ENCODE measurements around the gene CLCN5.
"Not testable (repeated sequence)": the region's sequence is repeated elsewhere in the genome, so short reads cannot be mapped to it uniquely, and the experiment has no call there.

Gene CLCN5

GRCh38 chrX:50002067-50002714 lies 79.8 kb downstream of the CLCN5 start:
- Histone ChIP-seq H3K27ac (ENCODE audit: low read depth, low read length) (no peak overlapping the region), H3K4me3 (ENCODE audit: low read length) (no peak overlapping the region), H3K4me1 (ENCODE audit: control insufficient read depth, low read length) (no peaks in the 10 kb centered on the region), H3K9me2 (replicated peaks; ENCODE audit: control insufficient read depth, low read length) (no peaks in the 10 kb centered on the region), H3K4me2 (ENCODE audit: low read length) (no peak overlapping the region), H3K36me3 (ENCODE audit: control insufficient read depth, low read length) (no peaks in the 10 kb centered on the region), H3K9me3 (ENCODE audit: control insufficient read depth, insufficient read depth, low read length) (no peaks in the 10 kb centered on the region), H3K27me3 (ENCODE audit: control insufficient read depth, low read length) (no peaks in the 10 kb centered on the region), H3K79me2 (ENCODE audit: control insufficient read depth, low read length) (no peaks in the 10 kb centered on the region), H3F3A (ENCODE audit: control insufficient read depth, insufficient read depth) (no peaks in the 10 kb centered on the region), H4K20me1 (ENCODE audit: control insufficient read depth, insufficient read depth, low read depth, low read length) (no peaks in the 10 kb centered on the region)
- TF ChIP-seq CTCF (IDR thresholded peaks at IDR 0.05; ENCODE audit: low read depth, low read length, poor library complexity, severe bottlenecking), result no peak
- TF ChIP-seq EZH2phosphoT487 (IDR thresholded peaks at IDR 0.05; ENCODE audit: borderline replicate concordance, low read length), result no peak

GRCh38 chrX:50003467-50003866 lies 81.1 kb downstream of the CLCN5 start:
- no peak overlapping the region for H3K4me2 ChIP-seq (ENCODE audit: low read length)
- no peaks in the 10 kb centered on the region for H3K9me2 ChIP-seq (replicated peaks; ENCODE audit: control insufficient read depth, low read length)
- H3K27me3 ChIP-seq (ENCODE audit: control insufficient read depth, low read length), result no peaks in the 10 kb centered on the region
- no peak overlapping the region for H3K27ac ChIP-seq (ENCODE audit: low read depth, low read length)
- H3K36me3 ChIP-seq (ENCODE audit: control insufficient read depth, low read length), result no peaks in the 10 kb centered on the region
- H3K4me3 ChIP-seq (ENCODE audit: low read length), result no peak overlapping the region
- H3F3A ChIP-seq (ENCODE audit: control insufficient read depth, insufficient read depth), result no peaks in the 10 kb centered on the region
- H4K20me1 ChIP-seq (ENCODE audit: control insufficient read depth, insufficient read depth, low read depth, low read length), result no peaks in the 10 kb centered on the region
- no peaks in the 10 kb centered on the region for H3K4me1 ChIP-seq (ENCODE audit: control insufficient read depth, low read length)
- H3K9me3 ChIP-seq (ENCODE audit: control insufficient read depth, insufficient read depth, low read length), result no peaks in the 10 kb centered on the region
- TF ChIP-seq CTCF (IDR thresholded peaks at IDR 0.05; ENCODE audit: low read depth, low read length, poor library complexity, severe bottlenecking) (no peak), EZH2phosphoT487 (IDR thresholded peaks at IDR 0.05; ENCODE audit: borderline replicate concordance, low read length) (no peak)
- no peaks in the 10 kb centered on the region for H3K79me2 ChIP-seq (ENCODE audit: control insufficient read depth, low read length)

- H3K9me2 ChIP-seq (replicated peaks; ENCODE audit: control insufficient read depth, low read length), result no peaks in the 10 kb centered on the region
- no peaks in the 10 kb centered on the region for H3K4me1 ChIP-seq (ENCODE audit: control insufficient read depth, low read length)
- no peaks in the 10 kb centered on the region for H4K20me1 ChIP-seq (ENCODE audit: control insufficient read depth, insufficient read depth, low read depth, low read length)
- H3F3A ChIP-seq (ENCODE audit: control insufficient read depth, insufficient read depth), result no peaks in the 10 kb centered on the region
- H3K27me3 ChIP-seq (ENCODE audit: control insufficient read depth, low read length), result no peaks in the 10 kb centered on the region
- H3K79me2 ChIP-seq (ENCODE audit: control insufficient read depth, low read length), result no peaks in the 10 kb centered on the region
- H3K27ac ChIP-seq (ENCODE audit: low read depth, low read length), result no peak overlapping the region
- no peak overlapping the region for H3K4me2 ChIP-seq (ENCODE audit: low read length)
- H3K9me3 ChIP-seq (ENCODE audit: control insufficient read depth, insufficient read depth, low read length), result no peaks in the 10 kb centered on the region
- no peak for TF ChIP-seq EZH2phosphoT487 (IDR thresholded peaks at IDR 0.05; ENCODE audit: borderline replicate concordance, low read length)
- TF ChIP-seq CTCF (IDR thresholded peaks at IDR 0.05; ENCODE audit: low read depth, low read length, poor library complexity, severe bottlenecking), result no peak
- no peak overlapping the region for H3K4me3 ChIP-seq (ENCODE audit: low read length)
- no peaks in the 10 kb centered on the region for H3K36me3 ChIP-seq (ENCODE audit: control insufficient read depth, low read length)
Measured at GRCh38 chrX:50003927-50004326, 81.5 kb downstream of the CLCN5 start.

- H3K36me3 ChIP-seq (ENCODE audit: control insufficient read depth, low read length); H3K4me2 ChIP-seq (ENCODE audit: low read length); H3K4me3 ChIP-seq (ENCODE audit: low read length); H3K9me2 ChIP-seq (replicated peaks; ENCODE audit: control insufficient read depth, low read length); H3K4me1 ChIP-seq (ENCODE audit: control insufficient read depth, low read length); H3K27ac ChIP-seq (ENCODE audit: low read depth, low read length); H3K79me2 ChIP-seq (ENCODE audit: control insufficient read depth, low read length); H3K27me3 ChIP-seq (ENCODE audit: control insufficient read depth, low read length); H3K9me3 ChIP-seq (ENCODE audit: control insufficient read depth, insufficient read depth, low read length); H3F3A ChIP-seq (ENCODE audit: control insufficient read depth, insufficient read depth); H4K20me1 ChIP-seq (ENCODE audit: control insufficient read depth, insufficient read depth, low read depth, low read length): not testable (repeated sequence)
Measured at GRCh38 chrX:50025591-50025990, 103.2 kb downstream of the CLCN5 start.
